Neural cell (in vitro differentiated cells): Measurements from ENCODE around the gene PATZ1.

Source experiments
- EP300 ChIP-seq: fragments of 450-650 bp; conservative IDR thresholded peaks from 2 replicates; pipeline ENCODE4 v1.6.1; 2014; ENCODE audit warnings: antibody characterized with exemption, mild to moderate bottlenecking, moderate library complexity; ENCODE audit not compliant: poor library complexity, severe bottlenecking
- EZH2 ChIP-seq: fragments of 200-600, 300-800 bp; shearing (Covaris generic), sonication (generic); IDR thresholded peaks from 2 replicates; pipeline ENCODE4 v1.6.1; 2014; ENCODE audit warnings: antibody characterized with exemption, low read length, borderline replicate concordance, mild to moderate bottlenecking; ENCODE audit not compliant: insufficient read depth, poor library complexity, severe bottlenecking
- MXI1 ChIP-seq: fragments of 450-650 bp; conservative IDR thresholded peaks from 2 replicates; pipeline ENCODE4 v1.6.1; 2014; ENCODE audit warnings: antibody characterized with exemption, mild to moderate bottlenecking; ENCODE audit not compliant: poor library complexity, severe bottlenecking
- POLR2AphosphoS5 ChIP-seq: IDR thresholded peaks from 2 replicates; pipeline ENCODE4 v1.6.1; 2012
- SMC3 ChIP-seq: fragments of 450-650 bp; conservative IDR thresholded peaks from 2 replicates; pipeline ENCODE4 v1.6.1; 2014; ENCODE audit warnings: antibody characterized with exemption, mild to moderate bottlenecking, moderate library complexity; ENCODE audit not compliant: poor library complexity
- TF ChIP-seq, protein P1 (sequence below): fragments of 450-650 bp; IDR thresholded peaks from 2 replicates; pipeline ENCODE4 v1.5.1; 2014; ENCODE audit warnings: antibody characterized with exemption, mild to moderate bottlenecking, moderate library complexity; ENCODE audit not compliant: poor library complexity, severe bottlenecking

DNA sequence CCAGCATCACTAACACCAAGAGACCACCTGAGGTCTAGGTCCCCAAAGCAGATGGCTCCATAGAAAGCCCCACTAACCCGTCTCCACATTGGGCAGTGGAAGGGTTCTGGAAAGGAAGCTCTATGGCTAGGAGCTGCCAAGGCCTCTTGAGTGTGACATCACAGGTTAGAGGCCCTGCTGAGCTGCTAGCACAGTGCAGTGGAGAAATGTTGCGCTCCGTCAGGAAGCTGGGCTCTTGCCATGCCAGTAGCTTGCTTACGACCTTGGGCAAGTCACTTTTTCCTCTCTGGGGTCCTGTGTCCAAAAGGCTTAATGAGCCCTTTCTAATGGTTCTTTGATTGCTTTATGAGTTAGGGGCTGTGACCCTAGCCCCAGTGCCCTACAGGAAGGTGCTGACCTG is 64.4 kb downstream of the PATZ1 start:
- TF ChIP-seq MXI1, result no peak
- TF ChIP-seq, protein P1, sequence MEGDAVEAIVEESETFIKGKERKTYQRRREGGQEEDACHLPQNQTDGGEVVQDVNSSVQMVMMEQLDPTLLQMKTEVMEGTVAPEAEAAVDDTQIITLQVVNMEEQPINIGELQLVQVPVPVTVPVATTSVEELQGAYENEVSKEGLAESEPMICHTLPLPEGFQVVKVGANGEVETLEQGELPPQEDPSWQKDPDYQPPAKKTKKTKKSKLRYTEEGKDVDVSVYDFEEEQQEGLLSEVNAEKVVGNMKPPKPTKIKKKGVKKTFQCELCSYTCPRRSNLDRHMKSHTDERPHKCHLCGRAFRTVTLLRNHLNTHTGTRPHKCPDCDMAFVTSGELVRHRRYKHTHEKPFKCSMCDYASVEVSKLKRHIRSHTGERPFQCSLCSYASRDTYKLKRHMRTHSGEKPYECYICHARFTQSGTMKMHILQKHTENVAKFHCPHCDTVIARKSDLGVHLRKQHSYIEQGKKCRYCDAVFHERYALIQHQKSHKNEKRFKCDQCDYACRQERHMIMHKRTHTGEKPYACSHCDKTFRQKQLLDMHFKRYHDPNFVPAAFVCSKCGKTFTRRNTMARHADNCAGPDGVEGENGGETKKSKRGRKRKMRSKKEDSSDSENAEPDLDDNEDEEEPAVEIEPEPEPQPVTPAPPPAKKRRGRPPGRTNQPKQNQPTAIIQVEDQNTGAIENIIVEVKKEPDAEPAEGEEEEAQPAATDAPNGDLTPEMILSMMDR, result no peak
- no peak for TF ChIP-seq EZH2
- no peak for TF ChIP-seq SMC3
- no peak for TF ChIP-seq EP300
- no peak for TF ChIP-seq POLR2AphosphoS5
